Upper lobe of left lung (tissue), 4 donors: ENCODE data around the gene APOF.

Experiments used
- EP300 ChIP-seq, 4 donors: sonication (generic); formaldehyde crosslinking; IDR thresholded peaks; one replicate each; pipeline ENCODE4 v1.5.1; 2017; ENCODE audit warnings: antibody characterized with exemption in 4 of 4, control low read depth in 2 of 4
- POLR2AphosphoS5 ChIP-seq, 2 donors: sonication (generic); formaldehyde crosslinking; IDR thresholded peaks; one replicate each; pipeline ENCODE4 v1.5.1; 2017; ENCODE audit warnings: antibody characterized with exemption in 2 of 2
- TF ChIP-seq, protein P1 (sequence below), 6 experiments: fragments of 450-650 bp in 4 of 6; fragments of 200-600 bp in 2 of 6; sonication (generic) in 2 of 6; IDR thresholded peaks; one replicate each; pipeline ENCODE4 v1.5.1; 2016 to 2019; ENCODE audit warnings: antibody characterized with exemption in 6 of 6

DNA sequence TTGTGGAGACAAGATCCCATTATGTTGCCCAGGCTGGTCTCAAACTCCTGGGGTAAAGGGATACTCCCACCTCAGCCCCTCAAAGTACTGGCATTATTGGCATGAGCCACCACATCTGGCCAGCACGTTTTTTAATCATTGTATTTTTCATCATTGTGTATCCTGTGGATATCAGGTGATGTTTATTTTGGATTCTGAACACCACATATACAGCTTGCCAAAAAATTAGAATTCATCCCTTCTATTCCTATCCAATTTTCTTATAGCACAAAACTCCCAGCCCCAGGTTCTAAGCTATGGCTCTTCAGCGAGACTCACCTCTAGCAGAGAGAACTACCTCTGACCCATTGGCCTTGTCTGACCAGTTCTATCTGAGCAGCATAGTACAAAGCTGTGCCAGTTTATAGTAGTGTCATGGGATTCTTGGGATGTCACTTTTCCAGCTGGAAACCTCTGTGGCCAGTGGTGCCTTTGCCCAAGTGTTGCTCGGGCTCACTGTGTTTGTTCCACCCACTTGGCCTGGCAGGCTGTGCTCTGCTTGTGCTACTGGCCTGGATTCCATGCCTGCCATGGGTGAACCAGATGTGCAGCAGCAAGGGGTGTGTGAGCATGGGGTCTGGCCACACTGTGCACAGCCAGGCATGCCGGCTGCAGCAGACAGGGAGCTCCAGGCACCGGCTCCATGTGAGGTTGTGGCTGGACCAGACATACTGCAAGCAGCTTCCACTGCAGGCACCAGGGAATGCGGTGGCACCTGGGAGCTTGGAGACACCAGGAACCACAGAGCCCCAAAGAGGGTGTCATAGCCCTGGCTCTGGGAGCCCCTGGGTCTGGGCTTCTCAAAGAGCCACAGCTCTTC lies 49.4 kb upstream of the APOF start:
- TF ChIP-seq, protein P1, sequence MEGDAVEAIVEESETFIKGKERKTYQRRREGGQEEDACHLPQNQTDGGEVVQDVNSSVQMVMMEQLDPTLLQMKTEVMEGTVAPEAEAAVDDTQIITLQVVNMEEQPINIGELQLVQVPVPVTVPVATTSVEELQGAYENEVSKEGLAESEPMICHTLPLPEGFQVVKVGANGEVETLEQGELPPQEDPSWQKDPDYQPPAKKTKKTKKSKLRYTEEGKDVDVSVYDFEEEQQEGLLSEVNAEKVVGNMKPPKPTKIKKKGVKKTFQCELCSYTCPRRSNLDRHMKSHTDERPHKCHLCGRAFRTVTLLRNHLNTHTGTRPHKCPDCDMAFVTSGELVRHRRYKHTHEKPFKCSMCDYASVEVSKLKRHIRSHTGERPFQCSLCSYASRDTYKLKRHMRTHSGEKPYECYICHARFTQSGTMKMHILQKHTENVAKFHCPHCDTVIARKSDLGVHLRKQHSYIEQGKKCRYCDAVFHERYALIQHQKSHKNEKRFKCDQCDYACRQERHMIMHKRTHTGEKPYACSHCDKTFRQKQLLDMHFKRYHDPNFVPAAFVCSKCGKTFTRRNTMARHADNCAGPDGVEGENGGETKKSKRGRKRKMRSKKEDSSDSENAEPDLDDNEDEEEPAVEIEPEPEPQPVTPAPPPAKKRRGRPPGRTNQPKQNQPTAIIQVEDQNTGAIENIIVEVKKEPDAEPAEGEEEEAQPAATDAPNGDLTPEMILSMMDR (IDR thresholded peaks at IDR 0.05) = no peak
- TF ChIP-seq POLR2AphosphoS5 (IDR thresholded peaks at IDR 0.05) (no peak), EP300 (IDR thresholded peaks at IDR 0.05) (no peak)
